Mucosa of descending colon (tissue), 3 donors: ENCODE results near the gene DLG2. TPM values are rescaled to one million over a fixed set of nuclear protein-coding genes. Genes with fewer than 3 reads are reported as not detected.
"Not testable (repeated sequence)": the region's sequence is repeated elsewhere in the genome, so short reads cannot be mapped to it uniquely, and the experiment has no call there.

Experiments
- ATAC-seq: fragments of 200-7000 bp; cut with Tn5 transposase; one replicate; pipeline ENCODE4 v1.9.1; 2020; ENCODE audit warnings: mild to moderate bottlenecking, moderate library complexity
- DNase-seq, 3 donors: peaks; one replicate each; pipeline ENCODE4 v3.0.0-alpha.2; 2020
- H3K36me3 ChIP-seq: fragments of 200-600 bp; one replicate; pipeline ENCODE4 v1.8.0; 2021; ENCODE audit warnings: low read depth, mild to moderate bottlenecking
- H3K4me1 ChIP-seq: fragments of 200-600 bp; one replicate; pipeline ENCODE4 v1.8.0; 2021; ENCODE audit warnings: low read depth, mild to moderate bottlenecking
- H3K4me3 ChIP-seq: fragments of 200-600 bp; one replicate; pipeline ENCODE4 v1.8.0; 2021; ENCODE audit warnings: mild to moderate bottlenecking
- H3K9me3 ChIP-seq: fragments of 200-600 bp; one replicate; pipeline ENCODE4 v1.8.0; 2021; ENCODE audit warnings: mild to moderate bottlenecking
- intact Hi-C, 2 donors: fragments of 100-400 bp; cut with DNase I in 1 of 2; cut with micrococcal nuclease in 1 of 2; formaldehyde crosslinking; loops; one replicate each; pipeline versions ENCODE4 v1.11.0 to v1.11.1; 2022; cut with DNase I, micrococcal nuclease
- total RNA-seq, 3 donors: library from RNA; stranded (reverse); fragmentation: NEBNext Ultra II Directional in 2 of 3; extraction: Animal tissue kit (Norgen Biotek cat#: 25700) in 2 of 3; gene quantifications; one replicate each; pipeline versions ENCODE4 v1.2.1 to v1.2.4, GENCODE V29; 2021 to 2023
- TF ChIP-seq, protein P1 (sequence below): fragments of 200-600 bp; IDR thresholded peaks from one replicate; pipeline ENCODE4 v1.8.0; 2022; ENCODE audit warnings: antibody characterized with exemption, mild to moderate bottlenecking
- donor health status: DM: no; HTN: no; CAD: no; lungs with moderate emphysema.
- donor health status: DM: no; HTN: no; CAD: no.
- donor health status: DM: no; HTN: yes; CAD: no.

Gene DLG2
- total RNA-seq, 3 donors from 2014 or later: 2.1 to 11.1 (median 2.4) TPM

DNA sequence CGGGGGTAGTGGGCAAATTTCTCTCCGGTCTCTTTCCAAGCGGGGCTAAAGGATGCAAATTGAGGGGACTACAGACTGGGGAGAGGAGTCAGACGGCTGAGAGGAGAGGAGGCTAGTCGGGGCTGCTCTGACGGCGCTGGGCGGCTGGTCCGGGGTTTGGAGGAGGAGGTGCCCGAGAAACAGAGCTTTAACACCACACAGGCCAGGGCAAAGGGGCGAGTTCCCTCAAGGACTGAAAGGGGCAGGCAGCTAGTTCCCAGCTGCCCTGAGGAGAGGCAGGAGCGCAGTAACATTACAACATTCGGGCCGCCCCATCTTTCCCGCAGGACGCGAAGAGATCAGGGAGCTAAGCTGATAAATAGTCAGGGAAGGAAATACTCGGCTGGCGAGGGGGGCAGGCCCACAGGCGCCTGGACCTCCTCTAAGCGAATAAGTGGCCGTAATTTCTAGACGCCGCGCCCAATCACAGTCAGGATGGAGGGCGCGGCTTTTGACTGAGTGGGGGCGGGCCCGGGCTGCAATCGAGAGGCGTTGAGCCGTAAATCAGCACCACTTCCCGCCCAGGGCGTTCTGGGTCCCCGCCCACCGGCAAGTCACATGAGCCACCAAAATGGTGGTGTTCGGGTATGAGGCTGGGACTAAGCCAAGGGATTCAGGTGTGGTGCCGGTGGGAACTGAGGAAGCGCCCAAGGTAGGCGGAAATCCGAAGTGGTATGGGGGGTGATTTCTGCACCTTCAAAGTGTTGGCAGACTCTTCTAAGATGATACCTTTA lies 1.0 kb upstream of the DLG2 start, which contains the start of gene TMEM126B:
Gene TMEM126B (plus strand): TSS at position 596 of the 773 bp plus-strand sequence. CDS start 15 bp downstream, at position 611.
- peaks cover 11% of the 10 kb centered on the region for H3K4me1 ChIP-seq
- H3K9me3 ChIP-seq: no peaks in the 10 kb centered on the region
- peak within 1 kb of the TSS; percentile 20 for H3K4me3 ChIP-seq
- no peaks in the 10 kb centered on the region for H3K36me3 ChIP-seq
- DNase-seq (peak; percentile 98 to 99 (median 99)), ATAC-seq (peak; percentile 99)
- intact Hi-C loops: no loop called here
- TF ChIP-seq, protein P1, sequence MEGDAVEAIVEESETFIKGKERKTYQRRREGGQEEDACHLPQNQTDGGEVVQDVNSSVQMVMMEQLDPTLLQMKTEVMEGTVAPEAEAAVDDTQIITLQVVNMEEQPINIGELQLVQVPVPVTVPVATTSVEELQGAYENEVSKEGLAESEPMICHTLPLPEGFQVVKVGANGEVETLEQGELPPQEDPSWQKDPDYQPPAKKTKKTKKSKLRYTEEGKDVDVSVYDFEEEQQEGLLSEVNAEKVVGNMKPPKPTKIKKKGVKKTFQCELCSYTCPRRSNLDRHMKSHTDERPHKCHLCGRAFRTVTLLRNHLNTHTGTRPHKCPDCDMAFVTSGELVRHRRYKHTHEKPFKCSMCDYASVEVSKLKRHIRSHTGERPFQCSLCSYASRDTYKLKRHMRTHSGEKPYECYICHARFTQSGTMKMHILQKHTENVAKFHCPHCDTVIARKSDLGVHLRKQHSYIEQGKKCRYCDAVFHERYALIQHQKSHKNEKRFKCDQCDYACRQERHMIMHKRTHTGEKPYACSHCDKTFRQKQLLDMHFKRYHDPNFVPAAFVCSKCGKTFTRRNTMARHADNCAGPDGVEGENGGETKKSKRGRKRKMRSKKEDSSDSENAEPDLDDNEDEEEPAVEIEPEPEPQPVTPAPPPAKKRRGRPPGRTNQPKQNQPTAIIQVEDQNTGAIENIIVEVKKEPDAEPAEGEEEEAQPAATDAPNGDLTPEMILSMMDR: no peak

DNA sequence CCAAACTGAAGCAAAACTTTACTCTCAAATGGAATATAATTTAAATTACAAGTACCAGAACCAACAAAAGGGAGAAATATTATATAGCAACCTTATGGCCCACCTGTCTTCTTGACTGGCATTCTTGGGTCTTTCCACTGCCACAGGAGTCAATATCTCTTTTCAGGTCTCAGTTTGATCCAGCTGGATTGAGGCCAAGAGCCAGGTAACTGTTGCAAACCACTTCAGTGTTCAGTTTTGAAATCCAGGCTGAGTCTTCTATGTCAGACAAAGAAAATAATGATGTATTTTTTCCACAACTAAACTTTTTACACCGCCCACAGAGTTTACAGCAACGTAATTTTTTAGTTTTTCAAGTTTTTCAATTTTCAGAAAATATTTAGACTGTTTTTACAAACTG lies 648 bp downstream of the DLG2 start:
- peaks cover 11% of the 10 kb centered on the region for H3K4me1 ChIP-seq
- no peak overlapping the region for H3K4me3 ChIP-seq
- no peaks in the 10 kb centered on the region for H3K36me3 ChIP-seq
- DNase-seq (peak in 1 of 3 donors; percentile 14), ATAC-seq (no peak)
- H3K9me3 ChIP-seq: no peaks in the 10 kb centered on the region
- intact Hi-C loops: no loop called here
- TF ChIP-seq, protein P1: no peak

DNA sequence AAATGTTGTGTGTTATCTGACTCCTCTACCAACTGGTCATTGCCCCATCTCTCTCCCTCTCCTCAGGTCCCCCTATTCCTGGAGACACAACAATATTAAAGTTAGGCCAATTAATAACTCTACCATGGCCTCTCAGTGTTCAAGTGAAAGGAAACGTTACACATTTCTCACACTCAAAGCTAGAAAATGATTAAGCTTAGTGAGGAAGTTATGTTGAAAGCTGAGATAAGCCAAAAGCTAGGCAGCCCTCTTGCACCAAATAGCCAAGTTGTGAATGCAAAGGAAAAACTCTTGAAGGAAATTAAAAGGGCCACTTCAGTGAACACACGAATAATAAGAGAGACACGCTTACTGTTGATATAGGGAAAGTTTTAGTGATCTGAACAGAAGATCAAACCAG lies 6.9 kb downstream of the DLG2 start:
- Histone ChIP-seq H3K9me3 (no peaks in the 10 kb centered on the region), H3K4me3 (no peak overlapping the region), H3K4me1 (no peaks in the 10 kb centered on the region), H3K36me3 (no peaks in the 10 kb centered on the region)
- DNase-seq: no peak
- intact Hi-C loops: no loop called here
- TF ChIP-seq, protein P1: no peak
- ATAC-seq: no peak

DNA sequence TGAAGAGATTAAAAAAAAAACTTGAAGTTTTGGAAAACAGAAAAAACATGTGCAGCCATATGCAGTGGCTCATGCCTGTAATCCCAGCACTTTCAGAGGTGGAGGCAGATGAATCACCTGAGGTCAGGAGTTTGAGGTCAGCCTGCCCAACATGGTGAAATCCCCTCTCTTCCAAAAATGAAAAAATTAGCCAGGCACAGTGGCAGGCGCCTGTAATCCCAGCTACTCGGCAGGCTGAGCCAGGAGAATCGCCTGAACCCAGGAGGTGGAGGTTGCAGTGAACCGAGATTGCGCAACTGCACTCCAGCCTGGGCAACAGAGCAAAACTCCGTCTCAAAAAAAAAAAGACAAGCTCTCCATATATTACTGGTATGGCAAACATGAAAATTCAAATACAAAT lies 7.6 kb downstream of the DLG2 start:
- no peaks in the 10 kb centered on the region for H3K9me3 ChIP-seq
- intact Hi-C loops: no loop called here
- TF ChIP-seq, protein P1: no peak
- H3K36me3 ChIP-seq: no peaks in the 10 kb centered on the region
- DNase-seq (no peak), ATAC-seq (no peak)
- no peaks in the 10 kb centered on the region for H3K4me1 ChIP-seq
- H3K4me3 ChIP-seq: no peak overlapping the region

DNA sequence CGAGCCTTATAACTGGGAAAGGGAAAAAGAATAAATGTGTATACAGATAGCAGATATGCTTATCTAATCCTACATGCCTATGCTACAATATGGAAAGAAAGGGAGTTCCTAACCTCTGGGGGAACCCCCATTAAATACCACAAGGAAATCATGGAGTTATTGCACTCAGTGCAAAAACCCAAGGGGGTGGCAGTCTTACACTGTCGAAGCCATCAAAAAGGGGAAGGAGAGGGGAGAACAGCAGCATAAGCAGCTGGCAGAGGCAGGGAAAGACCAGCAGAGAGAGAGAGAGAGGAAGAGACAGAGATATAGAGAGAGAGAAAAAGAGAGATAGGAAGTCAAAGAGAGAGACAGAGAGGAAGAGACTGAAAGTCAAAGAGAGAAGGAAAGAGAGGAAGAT lies 15.5 kb downstream of the DLG2 start:
- DNase-seq, H3K9me3 ChIP-seq, H3K36me3 ChIP-seq, ATAC-seq, intact Hi-C loops, H3K4me3 ChIP-seq, H3K4me1 ChIP-seq: not testable (repeated sequence)

DNA sequence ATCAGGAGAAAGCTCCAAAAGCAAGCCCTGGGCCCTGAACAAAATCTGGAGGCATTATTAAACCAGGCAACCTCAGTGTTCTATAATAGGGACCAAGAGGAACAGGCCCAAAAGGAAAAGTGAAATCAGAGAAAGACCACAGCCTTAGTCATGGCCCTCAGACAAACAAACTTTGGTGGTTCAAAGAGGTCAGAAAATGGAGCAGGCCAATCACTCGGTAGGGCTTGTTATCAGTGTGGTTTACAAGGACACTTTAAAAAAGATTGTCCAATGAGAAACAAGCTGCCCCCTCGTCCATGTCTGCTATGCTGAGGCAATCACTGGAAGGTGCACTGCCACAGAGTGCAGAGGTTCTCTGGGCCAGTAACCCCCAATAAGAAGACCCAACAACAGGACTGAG lies 17.9 kb downstream of the DLG2 start:
- ATAC-seq, H3K4me3 ChIP-seq, H3K9me3 ChIP-seq, intact Hi-C loops, H3K36me3 ChIP-seq, H3K4me1 ChIP-seq, DNase-seq: not testable (repeated sequence)

DNA sequence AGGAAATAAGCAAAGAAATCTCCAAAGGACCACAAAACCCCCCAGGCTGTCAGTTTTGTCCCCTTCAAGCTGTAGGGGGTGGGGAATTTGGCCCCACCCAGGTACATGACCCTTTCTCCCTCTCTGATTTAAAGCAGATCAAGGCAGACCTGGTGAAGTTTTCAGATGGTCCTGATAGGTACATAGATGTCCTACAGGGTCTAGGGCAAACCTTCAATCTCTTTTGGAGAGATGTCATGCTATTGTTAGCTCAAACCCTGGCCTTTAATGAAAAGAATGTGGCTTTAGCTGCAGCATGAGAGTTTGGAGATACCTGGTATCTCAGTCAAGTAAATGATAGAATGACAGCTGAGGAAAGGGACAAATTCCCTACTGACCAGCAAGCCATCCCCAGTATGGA lies 18.5 kb downstream of the DLG2 start:
- intact Hi-C loops, H3K4me1 ChIP-seq, H3K9me3 ChIP-seq, DNase-seq, H3K4me3 ChIP-seq, ATAC-seq, H3K36me3 ChIP-seq: not testable (repeated sequence)

DNA sequence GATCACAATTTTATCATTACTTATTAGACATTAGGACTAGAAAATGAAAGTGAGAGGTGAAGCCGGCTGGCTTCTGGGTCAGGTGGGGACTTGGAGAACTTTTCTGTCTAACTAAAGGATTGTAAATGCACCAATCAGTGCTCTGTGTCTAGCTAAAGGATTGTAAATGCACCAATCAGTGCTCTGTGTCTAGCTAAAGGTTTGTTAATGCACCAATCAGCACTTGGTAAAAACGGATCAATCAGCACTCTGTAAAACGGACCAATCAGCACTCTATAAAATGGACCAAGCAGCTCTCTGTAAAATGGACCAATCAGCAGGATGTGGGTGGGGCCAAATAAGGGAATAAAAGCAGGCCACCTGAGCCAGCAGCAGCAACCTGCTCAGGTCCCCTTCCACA lies 20.9 kb downstream of the DLG2 start:
- ATAC-seq, H3K9me3 ChIP-seq, H3K4me3 ChIP-seq, DNase-seq, intact Hi-C loops, H3K36me3 ChIP-seq, H3K4me1 ChIP-seq: not testable (repeated sequence)
